Spleen (tissue), 7 donors: ENCODE results near the gene AWAT1.
A peak's percentile ranks its signal among the peaks of the same experiment; 100 is the strongest.

Source experiments
- CTCF ChIP-seq, 11 experiments: fragments of 200-600 bp in 7 of 11; fragments of 450-650 bp in 4 of 11; sonication (generic) in 4 of 11; IDR thresholded peaks in 8 of 11; conservative IDR thresholded peaks in 3 of 11; 1 replicate in 7 of 11; 2 replicates in 4 of 11; pipeline versions ENCODE4 v1.4.0 to v1.8.0; 2016 to 2021; ENCODE audit warnings: antibody characterized with exemption in 11 of 11, inconsistent platforms in 4 of 11, mild to moderate bottlenecking in 1 of 11
- POLR2A ChIP-seq, 3 donors: fragments of 450-650 bp; IDR thresholded peaks; one replicate each; pipeline ENCODE4 v1.5.1; 2017; ENCODE audit warnings: antibody characterized with exemption in 3 of 3, mild to moderate bottlenecking in 1 of 3
- POLR2AphosphoS5 ChIP-seq, 3 donors: sonication (generic); formaldehyde crosslinking; IDR thresholded peaks; one replicate each; pipeline ENCODE4 v1.5.1; 2017; ENCODE audit warnings: antibody characterized with exemption in 3 of 3
- donor health status: DM: no; HTN: no; CAD: no; lungs with moderate emphysema.
- donor health status: DM: no; HTN: no; CAD: no.
- donor health status: DM: no; HTN: no; CAD: no.

GRCh38 chrX:70196961-70197720 is 37.3 kb upstream of the AWAT1 start:
- TF ChIP-seq CTCF (IDR thresholded peaks at IDR 0.05 in 8 of 11, conservative IDR thresholded peaks at IDR 0.05 in 3 of 11) (peak; percentile 36 to 76 (median 61)), POLR2A (IDR thresholded peaks at IDR 0.05) (no peak), POLR2AphosphoS5 (IDR thresholded peaks at IDR 0.05) (no peak)
